PC-3 (cell line): ENCODE measurements around the gene CFAP97D1.

Source experiments
- EZH2 ChIP-seq: fragments of 300-600 bp; sonication (generic); IDR thresholded peaks from one replicate; pipeline ENCODE4 v1.6.1; 2017; ENCODE audit warnings: antibody characterized with exemption, mild to moderate bottlenecking, low read length; ENCODE audit not compliant: unreplicated experiment
- EZH2phosphoT487 ChIP-seq: fragments of 300-600 bp; sonication (generic); IDR thresholded peaks from 2 replicates; pipeline ENCODE4 v1.6.1; 2018; ENCODE audit warnings: mild to moderate bottlenecking, antibody characterized with exemption, low read length, borderline replicate concordance
- TF ChIP-seq, protein P1 (sequence below): fragments of 300-600 bp; sonication (generic); conservative IDR thresholded peaks from 2 replicates; pipeline ENCODE4 v1.5.1; 2017; ENCODE audit warnings: antibody characterized with exemption, low read depth, mild to moderate bottlenecking, low read length

DNA sequence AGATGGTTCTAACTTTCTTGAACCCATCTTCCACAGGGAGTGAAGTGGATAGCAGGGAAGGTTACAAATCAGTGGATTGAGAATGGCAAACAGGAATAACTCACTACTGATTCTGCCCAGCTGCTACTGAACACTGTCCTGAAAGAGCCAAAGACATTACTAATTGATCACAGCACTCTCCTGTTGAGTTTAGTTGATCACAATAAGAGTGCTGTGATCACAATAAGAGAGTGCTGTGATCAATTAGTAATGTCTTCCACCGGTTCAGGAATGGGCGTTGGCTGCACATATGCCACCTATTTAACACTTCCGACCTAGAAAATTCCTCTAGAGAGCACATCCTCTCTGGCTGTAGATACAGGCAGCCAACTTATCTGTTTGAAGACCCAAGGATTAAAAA is 11.4 kb downstream of the CFAP97D1 start:
- TF ChIP-seq, protein P1, sequence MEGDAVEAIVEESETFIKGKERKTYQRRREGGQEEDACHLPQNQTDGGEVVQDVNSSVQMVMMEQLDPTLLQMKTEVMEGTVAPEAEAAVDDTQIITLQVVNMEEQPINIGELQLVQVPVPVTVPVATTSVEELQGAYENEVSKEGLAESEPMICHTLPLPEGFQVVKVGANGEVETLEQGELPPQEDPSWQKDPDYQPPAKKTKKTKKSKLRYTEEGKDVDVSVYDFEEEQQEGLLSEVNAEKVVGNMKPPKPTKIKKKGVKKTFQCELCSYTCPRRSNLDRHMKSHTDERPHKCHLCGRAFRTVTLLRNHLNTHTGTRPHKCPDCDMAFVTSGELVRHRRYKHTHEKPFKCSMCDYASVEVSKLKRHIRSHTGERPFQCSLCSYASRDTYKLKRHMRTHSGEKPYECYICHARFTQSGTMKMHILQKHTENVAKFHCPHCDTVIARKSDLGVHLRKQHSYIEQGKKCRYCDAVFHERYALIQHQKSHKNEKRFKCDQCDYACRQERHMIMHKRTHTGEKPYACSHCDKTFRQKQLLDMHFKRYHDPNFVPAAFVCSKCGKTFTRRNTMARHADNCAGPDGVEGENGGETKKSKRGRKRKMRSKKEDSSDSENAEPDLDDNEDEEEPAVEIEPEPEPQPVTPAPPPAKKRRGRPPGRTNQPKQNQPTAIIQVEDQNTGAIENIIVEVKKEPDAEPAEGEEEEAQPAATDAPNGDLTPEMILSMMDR = no peak
- TF ChIP-seq EZH2 (no peak), EZH2phosphoT487 (no peak)
